OCI-LY3 (cell line): ENCODE measurements around the gene ITPR3.

ENCODE experiments used
- EZH2phosphoT487 ChIP-seq: fragments of 200-600 bp; shearing (Covaris generic); IDR thresholded peaks from 2 replicates; pipeline ENCODE4 v1.6.1; 2018; ENCODE audit warnings: antibody characterized with exemption, mixed run types, low read depth
- TF ChIP-seq, protein P1 (sequence below): fragments of 200-600, 300-600 bp; sonication (generic); IDR thresholded peaks from 2 replicates; pipeline ENCODE4 v1.5.1; 2014; ENCODE audit warnings: antibody characterized with exemption, low read length, low read depth

DNA sequence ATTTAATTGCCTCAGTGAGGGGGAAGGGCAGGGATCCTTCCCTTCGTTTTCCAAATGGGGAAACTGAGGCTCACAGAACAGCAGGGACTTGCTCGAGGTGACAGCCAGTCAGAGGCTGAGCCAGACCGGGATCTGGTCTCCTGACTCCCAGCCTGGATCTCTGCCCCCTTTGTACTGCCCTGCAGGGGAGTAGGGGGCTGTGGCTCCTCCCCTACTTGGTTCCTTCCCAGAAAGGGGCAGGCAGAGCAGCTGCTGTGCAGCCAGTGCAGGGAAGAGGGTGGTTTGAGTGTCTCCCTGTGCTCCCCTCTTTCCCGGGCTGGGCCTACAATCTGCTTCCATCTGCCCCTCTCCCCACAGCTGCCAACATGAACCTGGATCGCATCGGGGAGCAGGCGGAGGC is 52.7 kb downstream of the ITPR3 start:
- TF ChIP-seq, protein P1, sequence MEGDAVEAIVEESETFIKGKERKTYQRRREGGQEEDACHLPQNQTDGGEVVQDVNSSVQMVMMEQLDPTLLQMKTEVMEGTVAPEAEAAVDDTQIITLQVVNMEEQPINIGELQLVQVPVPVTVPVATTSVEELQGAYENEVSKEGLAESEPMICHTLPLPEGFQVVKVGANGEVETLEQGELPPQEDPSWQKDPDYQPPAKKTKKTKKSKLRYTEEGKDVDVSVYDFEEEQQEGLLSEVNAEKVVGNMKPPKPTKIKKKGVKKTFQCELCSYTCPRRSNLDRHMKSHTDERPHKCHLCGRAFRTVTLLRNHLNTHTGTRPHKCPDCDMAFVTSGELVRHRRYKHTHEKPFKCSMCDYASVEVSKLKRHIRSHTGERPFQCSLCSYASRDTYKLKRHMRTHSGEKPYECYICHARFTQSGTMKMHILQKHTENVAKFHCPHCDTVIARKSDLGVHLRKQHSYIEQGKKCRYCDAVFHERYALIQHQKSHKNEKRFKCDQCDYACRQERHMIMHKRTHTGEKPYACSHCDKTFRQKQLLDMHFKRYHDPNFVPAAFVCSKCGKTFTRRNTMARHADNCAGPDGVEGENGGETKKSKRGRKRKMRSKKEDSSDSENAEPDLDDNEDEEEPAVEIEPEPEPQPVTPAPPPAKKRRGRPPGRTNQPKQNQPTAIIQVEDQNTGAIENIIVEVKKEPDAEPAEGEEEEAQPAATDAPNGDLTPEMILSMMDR: no peak
- no peak for TF ChIP-seq EZH2phosphoT487
